ENCODE results near the gene JUNB. TPM values are rescaled to one million over a fixed set of nuclear protein-coding genes. Genes with fewer than 3 reads are reported as not detected.

JUNB gene
- 100 to 1,000 TPM; 170 to 191 (median 191) TPM for total RNA-seq
- long read RNA-seq, donor 1, transcript JUNB-201 (1 exons, 1,820 nt): major isoform, 524 of 524 reads
- long read RNA-seq, donor 1, partial matches to known transcripts: 0 of 524 reads
- long read RNA-seq, donor 1, other reads (novel, unspliced or antisense): 0 of 524 reads
- long read RNA-seq, donor 2, transcript JUNB-201 (1 exons, 1,820 nt): major isoform, 330 of 330 reads
- long read RNA-seq, donor 2, partial matches to known transcripts: 0 of 330 reads
- long read RNA-seq, donor 2, other reads (novel, unspliced or antisense): 0 of 330 reads

GRCh38 chr19:12791345-12792050 is at the start of gene JUNB:
Gene JUNB (plus strand): TSS chr19:12791486. CDS start chr19:12791772, 286 bp downstream.
- peaks cover 46% of the 10 kb centered on the region for H3K4me1 ChIP-seq (ENCODE audit: low read depth)
- peak within 1 kb of the TSS; percentile 83 for H3K4me3 ChIP-seq

DNA sequence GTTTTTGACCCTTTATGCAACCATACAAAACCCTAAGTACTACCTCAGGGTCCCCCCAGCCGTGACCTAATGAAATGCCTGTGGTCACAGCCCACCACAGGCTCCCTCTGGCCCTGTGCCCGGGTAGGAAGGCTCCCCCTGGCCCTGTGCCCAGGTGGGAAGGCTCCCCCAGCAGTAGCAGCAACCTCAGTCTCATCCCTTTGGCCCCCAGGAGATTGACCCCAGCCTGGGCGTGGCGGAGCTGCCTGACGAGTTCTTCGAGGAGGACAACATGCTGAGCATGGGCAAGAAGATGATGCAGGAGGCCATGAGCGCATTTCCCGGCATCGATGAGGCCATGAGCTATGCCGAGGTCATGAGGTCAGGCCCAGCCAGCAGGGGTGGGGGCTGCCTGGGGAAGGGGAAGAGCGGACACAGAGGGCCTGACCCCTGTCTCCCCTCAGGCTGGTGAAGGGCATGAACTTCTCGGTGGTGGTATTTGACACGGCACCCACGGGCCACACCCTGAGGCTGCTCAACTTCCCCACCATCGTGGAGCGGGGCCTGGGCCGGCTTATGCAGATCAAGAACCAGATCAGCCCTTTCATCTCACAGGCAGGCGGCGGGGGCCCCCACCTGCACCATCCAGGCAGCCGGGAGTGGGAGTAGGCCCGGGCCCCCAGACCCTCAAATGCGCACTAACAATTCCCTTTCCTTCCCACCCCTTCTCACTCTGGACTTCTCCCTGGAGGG is 46.0 kb upstream of the JUNB start:
- intact Hi-C loops (cut with DNase I, micrococcal nuclease): no loop called here
- Histone ChIP-seq H3K36me3 (ENCODE audit: low read depth) (no peaks in the 10 kb centered on the region), H3K9me3 (no peaks in the 10 kb centered on the region), H3K4me3 (no peak overlapping the region), H3K4me1 (ENCODE audit: low read depth) (peaks cover 8% of the 10 kb centered on the region)
- no peak for TF ChIP-seq CTCF (IDR thresholded peaks at IDR 0.05)
- ATAC-seq (no peak), DNase-seq (no peak)

More at GRCh38 chr19:12791345-12792050, at the start of gene JUNB:
- ATAC-seq (peak; percentile 52), DNase-seq (peak; percentile 98 to 99 (median 99))
- intact Hi-C loops (cut with DNase I, micrococcal nuclease): no loop called here
- no peak for TF ChIP-seq CTCF (IDR thresholded peaks at IDR 0.05)
- Histone ChIP-seq H3K36me3 (ENCODE audit: low read depth) (no peaks in the 10 kb centered on the region), H3K9me3 (no peaks in the 10 kb centered on the region)

DNA sequence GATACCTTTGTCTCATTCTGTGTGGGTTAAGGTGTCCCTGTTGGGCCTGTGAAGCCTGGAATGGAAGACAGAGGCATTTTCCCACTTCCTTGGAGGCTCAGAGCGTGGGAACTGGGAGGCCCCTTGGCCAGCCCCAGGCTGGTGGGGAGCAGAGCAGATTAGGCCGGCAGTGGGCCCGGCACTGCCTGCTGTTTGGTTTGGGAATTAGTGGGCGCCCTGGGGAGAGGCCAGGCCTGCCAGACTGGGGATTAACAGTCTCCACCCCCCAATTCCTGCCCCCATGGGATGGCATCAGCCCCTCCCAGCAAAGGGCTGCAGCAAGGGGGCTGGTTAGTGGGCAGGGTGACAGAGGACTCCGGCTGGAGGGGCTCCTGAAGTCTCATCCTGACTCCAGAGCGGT is 42.8 kb upstream of the JUNB start:
- no peak overlapping the region for H3K4me3 ChIP-seq
- intact Hi-C loops (cut with DNase I, micrococcal nuclease): no loop called here
- DNase-seq (no peak), ATAC-seq (no peak)
- no peaks in the 10 kb centered on the region for H3K9me3 ChIP-seq
- H3K4me1 ChIP-seq (ENCODE audit: low read depth): peaks cover 13% of the 10 kb centered on the region
- no peak for TF ChIP-seq CTCF (IDR thresholded peaks at IDR 0.05)
- no peaks in the 10 kb centered on the region for H3K36me3 ChIP-seq (ENCODE audit: low read depth)

GRCh38 chr19:12749938-12750521 is 41.3 kb upstream of the JUNB start:
- intact Hi-C loops (cut with DNase I, micrococcal nuclease): no loop called here

More at GRCh38 chr19:12749938-12750521, 41.3 kb upstream of the JUNB start:
- TF ChIP-seq CTCF (IDR thresholded peaks at IDR 0.05): no peak
- H3K9me3 ChIP-seq: no peaks in the 10 kb centered on the region
- H3K36me3 ChIP-seq (ENCODE audit: low read depth): no peaks in the 10 kb centered on the region
- DNase-seq: peak; percentile 42 to 81 (median 68)
- no peak overlapping the region for H3K4me3 ChIP-seq
- H3K4me1 ChIP-seq (ENCODE audit: low read depth): peaks cover 13% of the 10 kb centered on the region
- peak; percentile 78 for ATAC-seq
